ENCODE results near the gene EPN3. TPM values are rescaled to one million over a fixed set of nuclear protein-coding genes. Genes with fewer than 3 reads are reported as not detected.

Gene EPN3
- total RNA-seq, 1 experiment from 2014 or later, result 17.8 TPM

DNA sequence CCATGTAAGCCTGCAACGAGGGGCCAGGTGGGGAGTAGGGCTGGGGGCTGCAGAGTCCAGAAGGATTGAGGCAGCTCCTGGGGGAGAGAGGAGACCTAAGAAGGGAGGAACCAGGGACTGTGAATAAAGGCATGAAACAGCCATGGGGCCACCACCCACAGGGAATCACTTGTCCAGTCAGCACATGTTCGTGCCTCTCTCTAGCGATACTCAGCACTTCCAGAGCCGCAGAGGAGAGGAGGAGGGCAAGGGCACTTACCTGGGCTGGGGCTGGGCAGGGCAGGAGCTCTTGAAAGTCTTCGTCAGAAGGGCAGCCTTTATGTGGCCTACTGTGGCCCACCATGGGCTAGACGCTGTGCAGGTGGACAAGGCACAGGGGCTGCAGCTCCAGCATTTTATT lies 52.2 kb downstream of the EPN3 start:
- ChIA-PET CTCF (no interaction called here), RAD21 (ENCODE audit: low non-redundant PET in 1 of 2, low total read pairs in 2 of 2, uncharacterized antibody in 2 of 2, unreplicated experiment in 2 of 2) (interaction anchor here (0.6 kb wide), 3 partner anchors 46 to 385 kb away, joined by 4 to 5 read pairs (median 4); partner anchors contain the start of gene ABCC3 (in 1 of the 2)), POLR2A (no interaction called here)
- Histone ChIP-seq H3K27ac (ENCODE audit: low read depth, low read length) (no peak overlapping the region), H3K9me3 (ENCODE audit: control insufficient read depth in 1 of 2, insufficient read depth in 1 of 2, low read depth in 1 of 2, low read length in 2 of 2) (no peaks in the 10 kb centered on the region), H3K27me3 (ENCODE audit: insufficient read depth, low read length) (no peaks in the 10 kb centered on the region), H3K4me1 (ENCODE audit: control insufficient read depth in 1 of 2, insufficient read depth in 2 of 2, low read length in 2 of 2) (no peaks in the 10 kb centered on the region), H3K79me2 (ENCODE audit: insufficient read depth, low read length) (no peaks in the 10 kb centered on the region), H3K9ac (ENCODE audit: low read length) (no peak overlapping the region), H3K9me2 (ENCODE audit: insufficient read depth) (no peaks in the 10 kb centered on the region), H4K20me1 (ENCODE audit: insufficient read depth) (no peaks in the 10 kb centered on the region), H2AFZ (ENCODE audit: low read depth, low read length, poor library complexity, severe bottlenecking) (no peak overlapping the region), H3K4me2 (ENCODE audit: low read length) (no peak overlapping the region), H3K4me3 (replicated peaks in 1 of 2; ENCODE audit: low read depth in 1 of 2, low read length in 2 of 2) (no peak overlapping the region), H3K36me3 (ENCODE audit: control insufficient read depth in 1 of 2, insufficient read depth in 2 of 2, low read length in 2 of 2) (no peaks in the 10 kb centered on the region)
- no peak for ATAC-seq
- TF ChIP-seq, protein P1, sequence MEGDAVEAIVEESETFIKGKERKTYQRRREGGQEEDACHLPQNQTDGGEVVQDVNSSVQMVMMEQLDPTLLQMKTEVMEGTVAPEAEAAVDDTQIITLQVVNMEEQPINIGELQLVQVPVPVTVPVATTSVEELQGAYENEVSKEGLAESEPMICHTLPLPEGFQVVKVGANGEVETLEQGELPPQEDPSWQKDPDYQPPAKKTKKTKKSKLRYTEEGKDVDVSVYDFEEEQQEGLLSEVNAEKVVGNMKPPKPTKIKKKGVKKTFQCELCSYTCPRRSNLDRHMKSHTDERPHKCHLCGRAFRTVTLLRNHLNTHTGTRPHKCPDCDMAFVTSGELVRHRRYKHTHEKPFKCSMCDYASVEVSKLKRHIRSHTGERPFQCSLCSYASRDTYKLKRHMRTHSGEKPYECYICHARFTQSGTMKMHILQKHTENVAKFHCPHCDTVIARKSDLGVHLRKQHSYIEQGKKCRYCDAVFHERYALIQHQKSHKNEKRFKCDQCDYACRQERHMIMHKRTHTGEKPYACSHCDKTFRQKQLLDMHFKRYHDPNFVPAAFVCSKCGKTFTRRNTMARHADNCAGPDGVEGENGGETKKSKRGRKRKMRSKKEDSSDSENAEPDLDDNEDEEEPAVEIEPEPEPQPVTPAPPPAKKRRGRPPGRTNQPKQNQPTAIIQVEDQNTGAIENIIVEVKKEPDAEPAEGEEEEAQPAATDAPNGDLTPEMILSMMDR (IDR thresholded peaks at IDR 0.05 in 2 of 3, conservative IDR thresholded peaks at IDR 0.05 in 1 of 3; ENCODE audit: borderline replicate concordance in 1 of 3, insufficient read depth in 1 of 3, low read depth in 2 of 3, low read length in 2 of 3), result no peak
- TF ChIP-seq RAD21 (IDR thresholded peaks at IDR 0.05; ENCODE audit: low read depth) (no peak), YY1 (IDR thresholded peaks at IDR 0.05; ENCODE audit: extremely low read depth, insufficient replicate concordance, low read depth, low read length) (no peak), EGR1 (IDR thresholded peaks at IDR 0.05; ENCODE audit: low read depth) (no peak), ZNF274 (IDR thresholded peaks at IDR 0.05; ENCODE audit: low read depth, low read length) (no peak), CBX3 (IDR thresholded peaks at IDR 0.05; ENCODE audit: low read depth) (no peak), POLR2A (IDR thresholded peaks at IDR 0.05; ENCODE audit: borderline replicate concordance, extremely low read depth, insufficient read depth, insufficient read length) (no peak), JUND (IDR thresholded peaks at IDR 0.05) (no peak), ZFX (IDR thresholded peaks at IDR 0.05) (no peak), EZH2phosphoT487 (IDR thresholded peaks at IDR 0.05; ENCODE audit: borderline replicate concordance) (no peak), ELF1 (IDR thresholded peaks at IDR 0.05; ENCODE audit: borderline replicate concordance, low read depth) (no peak), FOSL1 (IDR thresholded peaks at IDR 0.05; ENCODE audit: low read depth) (no peak), POLR2AphosphoS5 (IDR thresholded peaks at IDR 0.05; ENCODE audit: low read depth, low read length) (no peak), TCF7L2 (IDR thresholded peaks at IDR 0.05; ENCODE audit: borderline replicate concordance, extremely low read depth, insufficient read depth, insufficient read length) (no peak), CEBPB (IDR thresholded peaks at IDR 0.05; ENCODE audit: low read depth) (no peak), EZH2 (IDR thresholded peaks at IDR 0.05) (no peak)
- TF ChIP-seq, protein P2, sequence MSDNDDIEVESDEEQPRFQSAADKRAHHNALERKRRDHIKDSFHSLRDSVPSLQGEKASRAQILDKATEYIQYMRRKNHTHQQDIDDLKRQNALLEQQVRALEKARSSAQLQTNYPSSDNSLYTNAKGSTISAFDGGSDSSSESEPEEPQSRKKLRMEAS (IDR thresholded peaks at IDR 0.05), result no peak
- TF ChIP-seq, protein P3, sequence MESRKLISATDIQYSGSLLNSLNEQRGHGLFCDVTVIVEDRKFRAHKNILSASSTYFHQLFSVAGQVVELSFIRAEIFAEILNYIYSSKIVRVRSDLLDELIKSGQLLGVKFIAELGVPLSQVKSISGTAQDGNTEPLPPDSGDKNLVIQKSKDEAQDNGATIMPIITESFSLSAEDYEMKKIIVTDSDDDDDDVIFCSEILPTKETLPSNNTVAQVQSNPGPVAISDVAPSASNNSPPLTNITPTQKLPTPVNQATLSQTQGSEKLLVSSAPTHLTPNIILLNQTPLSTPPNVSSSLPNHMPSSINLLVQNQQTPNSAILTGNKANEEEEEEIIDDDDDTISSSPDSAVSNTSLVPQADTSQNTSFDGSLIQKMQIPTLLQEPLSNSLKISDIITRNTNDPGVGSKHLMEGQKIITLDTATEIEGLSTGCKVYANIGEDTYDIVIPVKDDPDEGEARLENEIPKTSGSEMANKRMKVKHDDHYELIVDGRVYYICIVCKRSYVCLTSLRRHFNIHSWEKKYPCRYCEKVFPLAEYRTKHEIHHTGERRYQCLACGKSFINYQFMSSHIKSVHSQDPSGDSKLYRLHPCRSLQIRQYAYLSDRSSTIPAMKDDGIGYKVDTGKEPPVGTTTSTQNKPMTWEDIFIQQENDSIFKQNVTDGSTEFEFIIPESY (IDR thresholded peaks at IDR 0.05; ENCODE audit: extremely low read depth, insufficient replicate concordance, low read length), result no peak
- TF ChIP-seq, protein P4, sequence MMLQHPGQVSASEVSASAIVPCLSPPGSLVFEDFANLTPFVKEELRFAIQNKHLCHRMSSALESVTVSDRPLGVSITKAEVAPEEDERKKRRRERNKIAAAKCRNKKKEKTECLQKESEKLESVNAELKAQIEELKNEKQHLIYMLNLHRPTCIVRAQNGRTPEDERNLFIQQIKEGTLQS (IDR thresholded peaks at IDR 0.05), result no peak
- intact Hi-C loops (cut with micrococcal nuclease), result no loop called here
- DNase-seq (ENCODE audit: low read depth, low spot score), result no peak
- no TSS peak for BruUV-seq (replicated peaks)
